ENCODE measurements around the gene TBP.

GRCh38 chr6:170584954-170585498 is 30.9 kb downstream of the TBP start:
- TF ChIP-seq CTCF (IDR thresholded peaks at IDR 0.05) (no peak), POLR2A (IDR thresholded peaks at IDR 0.05; ENCODE audit: low read length) (no peak), CBX2 (IDR thresholded peaks at IDR 0.05; ENCODE audit: borderline replicate concordance, low read depth) (no peak), EP300 (IDR thresholded peaks at IDR 0.05) (no peak), MYC (IDR thresholded peaks at IDR 0.05; ENCODE audit: borderline replicate concordance, low read length) (no peak), ESRRA (IDR thresholded peaks at IDR 0.05; ENCODE audit: borderline replicate concordance, low read length) (no peak)
- TF ChIP-seq, protein P1, sequence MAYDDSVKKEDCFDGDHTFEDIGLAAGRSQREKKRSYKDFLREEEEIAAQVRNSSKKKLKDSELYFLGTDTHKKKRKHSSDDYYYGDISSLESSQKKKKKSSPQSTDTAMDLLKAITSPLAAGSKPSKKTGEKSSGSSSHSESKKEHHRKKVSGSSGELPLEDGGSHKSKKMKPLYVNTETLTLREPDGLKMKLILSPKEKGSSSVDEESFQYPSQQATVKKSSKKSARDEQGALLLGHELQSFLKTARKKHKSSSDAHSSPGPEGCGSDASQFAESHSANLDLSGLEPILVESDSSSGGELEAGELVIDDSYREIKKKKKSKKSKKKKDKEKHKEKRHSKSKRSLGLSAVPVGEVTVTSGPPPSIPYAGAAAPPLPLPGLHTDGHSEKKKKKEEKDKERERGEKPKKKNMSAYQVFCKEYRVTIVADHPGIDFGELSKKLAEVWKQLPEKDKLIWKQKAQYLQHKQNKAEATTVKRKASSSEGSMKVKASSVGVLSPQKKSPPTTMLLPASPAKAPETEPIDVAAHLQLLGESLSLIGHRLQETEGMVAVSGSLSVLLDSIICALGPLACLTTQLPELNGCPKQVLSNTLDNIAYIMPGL (CRISPR knock-in tag; IDR thresholded peaks at IDR 0.05; ENCODE audit: borderline replicate concordance) = no peak
